ENCODE results near the gene ACTN4.
A peak's percentile ranks its signal among the peaks of the same experiment; 100 is the strongest.

Gene ACTN4

GRCh38 chr19:38679839-38680238 is 32.4 kb downstream of the ACTN4 start:
- DNase-seq: no peak

GRCh38 chr19:38682195-38682867 is 34.9 kb downstream of the ACTN4 start:
- DNase-seq: no peak

- DNase-seq: no peak
Observed at GRCh38 chr19:38682872-38683392, 35.5 kb downstream of the ACTN4 start.

GRCh38 chr19:38683393-38684077 is 36.1 kb downstream of the ACTN4 start:
- DNase-seq: peak; percentile 74

GRCh38 chr19:38684078-38684861 is 36.8 kb downstream of the ACTN4 start:
- peak; percentile 33 for DNase-seq

- DNase-seq: no peak
Observed at GRCh38 chr19:38684862-38685665, 37.6 kb downstream of the ACTN4 start.

GRCh38 chr19:38685666-38686529 is 38.4 kb downstream of the ACTN4 start:
- peak; percentile 92 for DNase-seq

GRCh38 chr19:38686530-38686888 is 39.1 kb downstream of the ACTN4 start:
- no peak for DNase-seq

GRCh38 chr19:38687837-38688378 is 40.5 kb downstream of the ACTN4 start:
- DNase-seq: no peak

GRCh38 chr19:38690146-38690545 is 42.7 kb downstream of the ACTN4 start:
- no peak for DNase-seq

GRCh38 chr19:38690832-38691231 is 43.4 kb downstream of the ACTN4 start:
- no peak for DNase-seq

GRCh38 chr19:38691938-38692457 is 44.5 kb downstream of the ACTN4 start:
- DNase-seq: no peak

GRCh38 chr19:38692458-38693379 is 45.3 kb downstream of the ACTN4 start:
- DNase-seq: no peak

GRCh38 chr19:38693380-38694223 is 46.2 kb downstream of the ACTN4 start:
- no peak for DNase-seq

- DNase-seq: no peak
Observed at GRCh38 chr19:38695317-38695683, 47.9 kb downstream of the ACTN4 start.

GRCh38 chr19:38695832-38696728 is 48.6 kb downstream of the ACTN4 start:
- DNase-seq: no peak

GRCh38 chr19:38696729-38697055 is 49.2 kb downstream of the ACTN4 start:
- no peak for DNase-seq

GRCh38 chr19:38697197-38697596 is 49.7 kb downstream of the ACTN4 start:
- no peak for DNase-seq
